K562 (cell line): ENCODE results near the gene ZNF845. TPM values are rescaled to one million over a fixed set of nuclear protein-coding genes. Genes with fewer than 3 reads are reported as not detected.

ENCODE experiments used
- CHD1 ChIP-seq: fragments of 200-600 bp; sonication (generic); IDR thresholded peaks from one replicate; pipeline ENCODE4 v1.6.1; 2012; ENCODE audit warnings: mild to moderate bottlenecking, moderate library complexity, low read length, inconsistent platforms
- L3MBTL2 ChIP-seq: fragments of 450-650 bp; IDR thresholded peaks from 2 replicates; pipeline ENCODE4 v1.6.1; 2016; ENCODE audit warnings: mild to moderate bottlenecking, moderate library complexity
- ZNF3 ChIP-seq: fragments of 250-450 bp; sonication (Bioruptor Pico); IDR thresholded peaks from 2 replicates; pipeline ENCODE4 v1.5.0; 2021; ENCODE audit warnings: mild to moderate bottlenecking, moderate library complexity
- polyA plus RNA-seq, 8 experiments: library from polyadenylated mRNA; depleted of rRNA in 4 of 8; stranded (reverse) in 5 of 8; unstranded in 3 of 8; fragments of >200 nt; fragmentation: Nextera tagmentation in 2 of 8; fragmentation: Illumina TruSeq in 1 of 8; extraction: Ambion mirVana in 2 of 8; extraction: Trizol in 1 of 8; gene quantifications; 2 replicates each; pipeline versions ENCODE4 v1.2.1 to v1.2.3, GENCODE V29; 2011 to 2014; ENCODE audit warnings: inconsistent platforms in 1 of 8, missing spikeins in 1 of 8
- total RNA-seq, 7 experiments: library from RNA; depleted of rRNA in 6 of 7; stranded (reverse); fragments of >200 nt in 6 of 7; fragmentation: Illumina TruSeq in 2 of 7; extraction: Trizol in 2 of 7; gene quantifications; 2 replicates each; pipeline versions ENCODE4 v1.2.1 to v1.2.3, GENCODE V29; 2011 to 2021; ENCODE audit warnings: low replicate concordance in 1 of 7
- TF ChIP-seq, protein P1 (sequence below), 2 experiments: fragments of 450-650 bp; IDR thresholded peaks; 2 replicates each; pipeline ENCODE4 v1.6.1; 2016; ENCODE audit warnings: mild to moderate bottlenecking in 2 of 2, borderline replicate concordance in 1 of 2, low read depth in 1 of 2, moderate library complexity in 1 of 2

ZNF845 gene
- total and polyA plus RNA-seq, 9 of the 15 experiments (the other 6 are each of a cell fraction or from before 2014, with no cell fraction given): 1.9 to 13.2 (median 6.4) TPM

DNA sequence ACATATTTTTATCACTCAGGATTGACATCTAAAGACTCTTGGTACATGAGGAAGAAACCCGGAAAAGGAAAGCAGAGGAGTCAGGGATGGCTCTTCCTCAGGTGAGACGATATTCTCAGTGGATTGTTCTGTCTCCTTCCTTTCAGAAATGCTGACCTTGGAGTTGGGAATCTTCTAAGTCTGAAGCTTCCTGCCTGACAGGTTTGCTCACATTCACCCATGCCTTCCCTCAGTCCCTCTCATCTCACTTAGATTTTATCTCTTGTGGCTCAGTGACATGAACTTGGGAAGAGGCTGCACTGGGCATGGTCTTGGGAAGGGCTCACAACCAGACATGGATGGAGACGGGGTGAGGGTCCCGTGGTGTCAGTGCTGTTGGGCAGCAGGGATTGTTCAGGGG is 38.6 kb downstream of the ZNF845 start (continued):
- TF ChIP-seq, protein P1, sequence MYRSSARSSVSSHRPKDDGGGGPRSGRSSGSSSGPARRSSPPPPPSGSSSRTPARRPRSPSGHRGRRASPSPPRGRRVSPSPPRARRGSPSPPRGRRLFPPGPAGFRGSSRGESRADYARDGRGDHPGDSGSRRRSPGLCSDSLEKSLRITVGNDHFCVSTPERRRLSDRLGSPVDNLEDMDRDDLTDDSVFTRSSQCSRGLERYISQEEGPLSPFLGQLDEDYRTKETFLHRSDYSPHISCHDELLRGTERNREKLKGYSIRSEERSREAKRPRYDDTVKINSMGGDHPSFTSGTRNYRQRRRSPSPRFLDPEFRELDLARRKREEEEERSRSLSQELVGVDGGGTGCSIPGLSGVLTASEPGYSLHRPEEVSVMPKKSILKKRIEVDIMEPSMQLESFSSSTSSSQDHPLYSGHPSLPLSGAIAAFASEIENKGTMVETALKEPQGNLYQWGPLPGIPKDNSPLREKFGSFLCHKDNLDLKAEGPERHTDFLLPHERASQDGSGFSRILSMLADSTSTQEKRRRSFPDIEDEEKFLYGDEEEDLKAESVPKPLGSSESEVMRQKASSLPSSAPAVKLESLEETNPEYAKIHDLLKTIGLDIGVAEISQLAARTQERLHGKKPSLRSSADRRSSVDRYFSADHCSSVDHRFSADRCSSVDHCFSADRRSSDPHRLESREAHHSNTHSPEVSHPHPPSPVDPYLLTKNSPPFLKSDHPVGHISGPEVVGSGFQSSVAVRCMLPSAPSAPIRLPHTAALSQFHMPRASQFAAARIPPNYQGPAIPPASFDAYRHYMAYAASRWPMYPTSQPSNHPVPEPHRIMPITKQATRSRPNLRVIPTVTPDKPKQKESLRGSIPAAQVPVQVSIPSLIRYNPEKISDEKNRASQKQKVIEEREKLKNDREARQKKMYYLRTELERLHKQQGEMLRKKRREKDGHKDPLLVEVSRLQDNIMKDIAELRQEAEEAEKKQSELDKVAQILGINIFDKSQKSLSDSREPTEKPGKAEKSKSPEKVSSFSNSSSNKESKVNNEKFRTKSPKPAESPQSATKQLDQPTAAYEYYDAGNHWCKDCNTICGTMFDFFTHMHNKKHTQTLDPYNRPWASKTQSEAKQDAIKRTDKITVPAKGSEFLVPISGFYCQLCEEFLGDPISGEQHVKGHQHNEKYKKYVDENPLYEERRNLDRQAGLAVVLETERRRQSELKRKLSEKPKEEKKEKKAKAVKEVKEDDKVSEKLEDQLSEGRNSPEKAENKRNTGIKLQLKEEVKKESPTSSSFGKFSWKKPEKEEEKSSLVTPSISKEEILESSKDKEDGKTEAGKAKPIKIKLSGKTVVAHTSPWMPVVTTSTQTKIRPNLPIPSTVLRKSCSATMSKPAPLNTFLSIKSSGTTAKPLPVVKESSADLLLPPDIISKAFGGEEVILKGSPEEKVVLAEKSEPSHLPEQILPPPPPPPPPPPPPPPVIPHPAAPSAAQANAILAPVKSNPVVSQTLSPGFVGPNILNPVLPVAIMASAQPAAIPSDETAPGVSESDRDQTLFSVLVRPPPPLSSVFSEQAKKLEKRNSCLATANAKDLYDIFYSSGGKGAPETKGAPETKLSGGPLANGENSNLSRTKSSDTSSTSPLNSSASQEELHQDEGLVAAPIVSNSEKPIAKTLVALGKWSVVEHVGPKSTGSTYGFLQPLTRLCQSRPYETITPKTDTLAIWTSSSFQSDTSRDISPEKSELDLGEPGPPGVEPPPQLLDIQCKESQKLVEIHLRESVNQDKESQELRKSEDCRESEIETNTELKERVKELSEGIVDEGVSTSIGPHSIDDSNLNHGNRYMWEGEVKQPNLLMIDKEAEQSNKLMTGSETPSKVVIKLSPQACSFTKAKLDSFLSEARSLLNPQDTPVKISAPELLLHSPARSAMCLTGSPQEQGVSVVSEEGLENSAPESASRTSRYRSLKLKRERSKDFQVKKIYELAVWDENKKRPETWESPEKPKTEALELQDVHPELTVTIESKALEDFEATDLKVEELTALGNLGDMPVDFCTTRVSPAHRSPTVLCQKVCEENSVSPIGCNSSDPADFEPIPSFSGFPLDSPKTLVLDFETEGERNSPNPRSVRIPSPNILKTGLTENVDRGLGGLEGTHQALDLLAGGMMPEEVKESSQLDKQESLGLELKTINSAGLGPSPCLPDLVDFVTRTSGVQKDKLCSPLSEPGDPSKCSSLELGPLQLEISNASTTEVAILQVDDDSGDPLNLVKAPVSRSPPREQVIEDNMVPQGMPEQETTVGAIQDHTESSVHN (IDR thresholded peaks at IDR 0.05; ENCODE audit: borderline replicate concordance in 1 of 2, low read depth in 1 of 2): no peak
- TF ChIP-seq CHD1: no peak
- TF ChIP-seq L3MBTL2: no peak
- TF ChIP-seq ZNF3 (CRISPR knock-in tag): no peak
